ENCODE results near the gene SUMO2. TPM values are rescaled to one million over a fixed set of nuclear protein-coding genes. Genes with fewer than 3 reads are reported as not detected.

SUMO2 gene
- total and polyA plus RNA-seq, 10 of the 15 experiments (the other 5 are each of a cell fraction or from before 2014, with no cell fraction given) = 163 to 803 (median 555) TPM

DNA sequence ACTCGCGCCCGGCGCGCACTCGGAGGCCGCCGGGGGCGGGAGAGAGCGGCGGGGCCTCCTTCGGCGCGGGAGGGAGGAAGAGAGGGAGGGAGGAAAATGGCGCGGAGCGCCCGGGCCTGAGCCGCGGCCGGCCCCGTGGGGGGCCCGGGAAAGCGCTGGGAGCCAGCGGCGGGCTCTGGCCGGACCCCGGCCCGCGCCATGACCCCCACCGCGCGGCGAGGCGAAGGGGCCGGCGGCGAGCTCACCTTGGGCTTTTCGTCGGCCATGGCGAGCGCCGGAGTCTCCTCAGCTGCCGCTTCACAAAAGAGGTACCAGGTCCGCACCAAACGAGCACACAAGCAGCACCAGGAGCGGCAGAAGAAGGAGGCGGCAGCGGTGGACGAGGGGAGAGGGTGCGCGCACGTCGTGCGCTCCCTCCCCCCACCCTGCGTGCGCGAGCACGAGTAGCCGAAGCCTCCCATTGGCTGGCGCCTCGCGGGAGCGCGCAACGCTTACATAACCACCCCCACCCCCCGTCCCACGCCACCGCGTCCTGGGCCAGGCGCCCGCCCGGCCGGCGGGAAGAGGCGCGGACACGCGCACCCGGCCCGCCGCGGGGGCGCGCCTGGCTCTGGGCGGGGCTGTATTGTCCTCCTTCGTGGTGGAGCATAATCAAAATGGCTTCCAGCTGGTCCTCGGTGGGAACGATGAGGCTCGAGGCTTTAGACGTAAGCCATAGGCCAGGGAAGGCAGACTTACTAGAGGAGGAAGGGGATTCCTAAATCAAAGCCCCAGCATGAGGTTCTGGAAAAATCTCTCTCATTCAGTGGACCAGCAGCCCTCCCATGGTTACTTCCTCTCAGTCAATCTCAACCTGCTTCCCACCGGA lies at the start of gene SUMO2 (continued):
- no peak for TF ChIP-seq TCF3 (IDR thresholded peaks at IDR 0.05; ENCODE audit: borderline replicate concordance, insufficient read depth, low read depth, low read length)
- peak; percentile 89 for TF ChIP-seq SMARCA5 (IDR thresholded peaks at IDR 0.05)
- TF ChIP-seq SMAD5 (IDR thresholded peaks at IDR 0.05; ENCODE audit: low read depth) = peak; percentile 72; the same call in 1 of the 2 replicates
- TF ChIP-seq, protein P1, sequence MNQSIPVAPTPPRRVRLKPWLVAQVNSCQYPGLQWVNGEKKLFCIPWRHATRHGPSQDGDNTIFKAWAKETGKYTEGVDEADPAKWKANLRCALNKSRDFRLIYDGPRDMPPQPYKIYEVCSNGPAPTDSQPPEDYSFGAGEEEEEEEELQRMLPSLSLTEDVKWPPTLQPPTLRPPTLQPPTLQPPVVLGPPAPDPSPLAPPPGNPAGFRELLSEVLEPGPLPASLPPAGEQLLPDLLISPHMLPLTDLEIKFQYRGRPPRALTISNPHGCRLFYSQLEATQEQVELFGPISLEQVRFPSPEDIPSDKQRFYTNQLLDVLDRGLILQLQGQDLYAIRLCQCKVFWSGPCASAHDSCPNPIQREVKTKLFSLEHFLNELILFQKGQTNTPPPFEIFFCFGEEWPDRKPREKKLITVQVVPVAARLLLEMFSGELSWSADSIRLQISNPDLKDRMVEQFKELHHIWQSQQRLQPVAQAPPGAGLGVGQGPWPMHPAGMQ (IDR thresholded peaks at IDR 0.05; ENCODE audit: borderline replicate concordance) = no peak
- TF ChIP-seq, protein P2, sequence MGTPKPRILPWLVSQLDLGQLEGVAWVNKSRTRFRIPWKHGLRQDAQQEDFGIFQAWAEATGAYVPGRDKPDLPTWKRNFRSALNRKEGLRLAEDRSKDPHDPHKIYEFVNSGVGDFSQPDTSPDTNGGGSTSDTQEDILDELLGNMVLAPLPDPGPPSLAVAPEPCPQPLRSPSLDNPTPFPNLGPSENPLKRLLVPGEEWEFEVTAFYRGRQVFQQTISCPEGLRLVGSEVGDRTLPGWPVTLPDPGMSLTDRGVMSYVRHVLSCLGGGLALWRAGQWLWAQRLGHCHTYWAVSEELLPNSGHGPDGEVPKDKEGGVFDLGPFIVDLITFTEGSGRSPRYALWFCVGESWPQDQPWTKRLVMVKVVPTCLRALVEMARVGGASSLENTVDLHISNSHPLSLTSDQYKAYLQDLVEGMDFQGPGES (IDR thresholded peaks at IDR 0.05) = peak; percentile 20; the same call in 1 of the 2 replicates
- TF ChIP-seq, protein P3, sequence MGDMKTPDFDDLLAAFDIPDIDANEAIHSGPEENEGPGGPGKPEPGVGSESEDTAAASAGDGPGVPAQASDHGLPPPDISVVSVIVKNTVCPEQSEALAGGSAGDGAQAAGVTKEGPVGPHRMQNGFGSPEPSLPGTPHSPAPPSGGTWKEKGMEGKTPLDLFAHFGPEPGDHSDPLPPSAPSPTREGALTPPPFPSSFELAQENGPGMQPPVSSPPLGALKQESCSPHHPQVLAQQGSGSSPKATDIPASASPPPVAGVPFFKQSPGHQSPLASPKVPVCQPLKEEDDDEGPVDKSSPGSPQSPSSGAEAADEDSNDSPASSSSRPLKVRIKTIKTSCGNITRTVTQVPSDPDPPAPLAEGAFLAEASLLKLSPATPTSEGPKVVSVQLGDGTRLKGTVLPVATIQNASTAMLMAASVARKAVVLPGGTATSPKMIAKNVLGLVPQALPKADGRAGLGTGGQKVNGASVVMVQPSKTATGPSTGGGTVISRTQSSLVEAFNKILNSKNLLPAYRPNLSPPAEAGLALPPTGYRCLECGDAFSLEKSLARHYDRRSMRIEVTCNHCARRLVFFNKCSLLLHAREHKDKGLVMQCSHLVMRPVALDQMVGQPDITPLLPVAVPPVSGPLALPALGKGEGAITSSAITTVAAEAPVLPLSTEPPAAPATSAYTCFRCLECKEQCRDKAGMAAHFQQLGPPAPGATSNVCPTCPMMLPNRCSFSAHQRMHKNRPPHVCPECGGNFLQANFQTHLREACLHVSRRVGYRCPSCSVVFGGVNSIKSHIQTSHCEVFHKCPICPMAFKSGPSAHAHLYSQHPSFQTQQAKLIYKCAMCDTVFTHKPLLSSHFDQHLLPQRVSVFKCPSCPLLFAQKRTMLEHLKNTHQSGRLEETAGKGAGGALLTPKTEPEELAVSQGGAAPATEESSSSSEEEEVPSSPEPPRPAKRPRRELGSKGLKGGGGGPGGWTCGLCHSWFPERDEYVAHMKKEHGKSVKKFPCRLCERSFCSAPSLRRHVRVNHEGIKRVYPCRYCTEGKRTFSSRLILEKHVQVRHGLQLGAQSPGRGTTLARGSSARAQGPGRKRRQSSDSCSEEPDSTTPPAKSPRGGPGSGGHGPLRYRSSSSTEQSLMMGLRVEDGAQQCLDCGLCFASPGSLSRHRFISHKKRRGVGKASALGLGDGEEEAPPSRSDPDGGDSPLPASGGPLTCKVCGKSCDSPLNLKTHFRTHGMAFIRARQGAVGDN (IDR thresholded peaks at IDR 0.05) = peak; percentile 89
- no peak for TF ChIP-seq GABPA (IDR thresholded peaks at IDR 0.05; ENCODE audit: low read depth)
- TF ChIP-seq, protein P4, sequence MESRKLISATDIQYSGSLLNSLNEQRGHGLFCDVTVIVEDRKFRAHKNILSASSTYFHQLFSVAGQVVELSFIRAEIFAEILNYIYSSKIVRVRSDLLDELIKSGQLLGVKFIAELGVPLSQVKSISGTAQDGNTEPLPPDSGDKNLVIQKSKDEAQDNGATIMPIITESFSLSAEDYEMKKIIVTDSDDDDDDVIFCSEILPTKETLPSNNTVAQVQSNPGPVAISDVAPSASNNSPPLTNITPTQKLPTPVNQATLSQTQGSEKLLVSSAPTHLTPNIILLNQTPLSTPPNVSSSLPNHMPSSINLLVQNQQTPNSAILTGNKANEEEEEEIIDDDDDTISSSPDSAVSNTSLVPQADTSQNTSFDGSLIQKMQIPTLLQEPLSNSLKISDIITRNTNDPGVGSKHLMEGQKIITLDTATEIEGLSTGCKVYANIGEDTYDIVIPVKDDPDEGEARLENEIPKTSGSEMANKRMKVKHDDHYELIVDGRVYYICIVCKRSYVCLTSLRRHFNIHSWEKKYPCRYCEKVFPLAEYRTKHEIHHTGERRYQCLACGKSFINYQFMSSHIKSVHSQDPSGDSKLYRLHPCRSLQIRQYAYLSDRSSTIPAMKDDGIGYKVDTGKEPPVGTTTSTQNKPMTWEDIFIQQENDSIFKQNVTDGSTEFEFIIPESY (IDR thresholded peaks at IDR 0.05) = no peak
- TF ChIP-seq, protein P5, sequence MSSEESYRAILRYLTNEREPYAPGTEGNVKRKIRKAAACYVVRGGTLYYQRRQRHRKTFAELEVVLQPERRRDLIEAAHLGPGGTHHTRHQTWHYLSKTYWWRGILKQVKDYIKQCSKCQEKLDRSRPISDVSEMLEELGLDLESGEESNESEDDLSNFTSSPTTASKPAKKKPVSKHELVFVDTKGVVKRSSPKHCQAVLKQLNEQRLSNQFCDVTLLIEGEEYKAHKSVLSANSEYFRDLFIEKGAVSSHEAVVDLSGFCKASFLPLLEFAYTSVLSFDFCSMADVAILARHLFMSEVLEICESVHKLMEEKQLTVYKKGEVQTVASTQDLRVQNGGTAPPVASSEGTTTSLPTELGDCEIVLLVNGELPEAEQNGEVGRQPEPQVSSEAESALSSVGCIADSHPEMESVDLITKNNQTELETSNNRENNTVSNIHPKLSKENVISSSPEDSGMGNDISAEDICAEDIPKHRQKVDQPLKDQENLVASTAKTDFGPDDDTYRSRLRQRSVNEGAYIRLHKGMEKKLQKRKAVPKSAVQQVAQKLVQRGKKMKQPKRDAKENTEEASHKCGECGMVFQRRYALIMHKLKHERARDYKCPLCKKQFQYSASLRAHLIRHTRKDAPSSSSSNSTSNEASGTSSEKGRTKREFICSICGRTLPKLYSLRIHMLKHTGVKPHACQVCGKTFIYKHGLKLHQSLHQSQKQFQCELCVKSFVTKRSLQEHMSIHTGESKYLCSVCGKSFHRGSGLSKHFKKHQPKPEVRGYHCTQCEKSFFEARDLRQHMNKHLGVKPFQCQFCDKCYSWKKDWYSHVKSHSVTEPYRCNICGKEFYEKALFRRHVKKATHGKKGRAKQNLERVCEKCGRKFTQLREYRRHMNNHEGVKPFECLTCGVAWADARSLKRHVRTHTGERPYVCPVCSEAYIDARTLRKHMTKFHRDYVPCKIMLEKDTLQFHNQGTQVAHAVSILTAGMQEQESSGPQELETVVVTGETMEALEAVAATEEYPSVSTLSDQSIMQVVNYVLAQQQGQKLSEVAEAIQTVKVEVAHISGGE (CRISPR knock-in tag; IDR thresholded peaks at IDR 0.05) = no peak
- no peak for TF ChIP-seq HDAC2 (IDR thresholded peaks at IDR 0.05)
- peak; percentile 50 for TF ChIP-seq CREM (IDR thresholded peaks at IDR 0.05; ENCODE audit: low read depth)
- no peak for TF ChIP-seq TCF12 (IDR thresholded peaks at IDR 0.05; ENCODE audit: low read depth, low read length)
- peak; percentile 49; the same call in 1 of the 2 replicates for TF ChIP-seq POLR2AphosphoS2 (IDR thresholded peaks at IDR 0.05; ENCODE audit: low read depth, low read length)
- no peak; the same call in none of the 2 replicates for TF ChIP-seq CREB1 (IDR thresholded peaks at IDR 0.05; ENCODE audit: low read depth)
- TF ChIP-seq CHD2 (IDR thresholded peaks at IDR 0.05; ENCODE audit: borderline replicate concordance, low read depth, low read length) = peak; percentile 85
- no peak for TF ChIP-seq RBBP5 (conservative IDR thresholded peaks at IDR 0.05)
